ES-I3 (cell line): ENCODE data around the gene WWP2.
"Not testable (repeated sequence)": the region's sequence is repeated elsewhere in the genome, so short reads cannot be mapped to it uniquely, and the experiment has no call there.

Source experiments
- H3K36me3 ChIP-seq: 2 replicates; pipeline ENCODE4 v1.6.1; 2013; ENCODE audit warnings: mild to moderate bottlenecking, low read length, control low read depth, moderate library complexity; ENCODE audit not compliant: insufficient read depth
- H3K4me1 ChIP-seq: 2 replicates; pipeline ENCODE4 v1.6.1; 2013; ENCODE audit warnings: mild to moderate bottlenecking, control low read depth, low read length; ENCODE audit not compliant: insufficient read depth
- H3K9ac ChIP-seq: 2 replicates; pipeline ENCODE4 v1.6.1; 2013; ENCODE audit warnings: low read depth, mild to moderate bottlenecking, low read length, moderate library complexity
- H3K9me3 ChIP-seq: 2 replicates; pipeline ENCODE4 v1.6.1; 2013; ENCODE audit warnings: mild to moderate bottlenecking, low read length, moderate library complexity; ENCODE audit not compliant: control insufficient read depth, insufficient read depth

Gene WWP2

DNA sequence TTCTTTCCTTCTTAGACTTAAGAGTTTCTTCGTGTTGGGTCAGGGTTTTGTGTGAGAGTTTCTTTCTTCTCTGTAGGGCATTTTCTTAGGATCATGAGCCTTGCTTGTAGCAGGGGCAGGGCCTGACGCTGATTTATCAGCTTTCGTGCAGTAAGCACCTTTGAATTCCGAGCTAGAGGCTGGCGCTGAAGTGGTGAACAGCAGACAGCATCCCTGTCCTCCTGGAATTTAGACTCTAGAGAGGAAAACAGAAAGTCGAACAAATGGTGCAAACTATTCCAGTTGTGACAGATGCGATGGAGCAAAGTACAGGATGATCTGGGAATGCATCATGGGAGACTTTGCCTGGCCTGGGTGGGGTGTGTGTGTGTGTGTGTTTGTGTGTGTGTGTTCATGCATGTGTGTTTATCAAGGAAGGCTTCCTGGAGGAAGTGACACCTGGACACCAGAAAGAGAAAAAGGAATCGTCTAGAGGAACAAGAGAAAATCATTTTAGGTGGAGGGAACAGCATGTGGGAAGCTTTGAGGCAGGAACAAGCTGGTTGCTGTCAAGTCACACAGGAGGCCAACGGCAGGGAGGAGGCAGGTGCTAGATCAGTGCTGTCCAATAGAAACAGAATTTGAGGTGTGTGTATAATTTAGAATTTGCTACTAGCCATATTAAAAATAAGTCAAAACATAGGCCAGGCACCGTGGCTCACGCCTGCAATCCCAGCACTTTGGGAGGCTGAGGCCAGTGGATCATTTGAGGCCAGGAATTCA is 60.2 kb downstream of the WWP2 start:
- Histone ChIP-seq H3K4me1 (peaks cover 8% of the 10 kb centered on the region; the same call in 1 of the 2 replicates), H3K9me3 (no peaks in the 10 kb centered on the region), H3K9ac (no peak overlapping the region), H3K36me3 (no peaks in the 10 kb centered on the region)

DNA sequence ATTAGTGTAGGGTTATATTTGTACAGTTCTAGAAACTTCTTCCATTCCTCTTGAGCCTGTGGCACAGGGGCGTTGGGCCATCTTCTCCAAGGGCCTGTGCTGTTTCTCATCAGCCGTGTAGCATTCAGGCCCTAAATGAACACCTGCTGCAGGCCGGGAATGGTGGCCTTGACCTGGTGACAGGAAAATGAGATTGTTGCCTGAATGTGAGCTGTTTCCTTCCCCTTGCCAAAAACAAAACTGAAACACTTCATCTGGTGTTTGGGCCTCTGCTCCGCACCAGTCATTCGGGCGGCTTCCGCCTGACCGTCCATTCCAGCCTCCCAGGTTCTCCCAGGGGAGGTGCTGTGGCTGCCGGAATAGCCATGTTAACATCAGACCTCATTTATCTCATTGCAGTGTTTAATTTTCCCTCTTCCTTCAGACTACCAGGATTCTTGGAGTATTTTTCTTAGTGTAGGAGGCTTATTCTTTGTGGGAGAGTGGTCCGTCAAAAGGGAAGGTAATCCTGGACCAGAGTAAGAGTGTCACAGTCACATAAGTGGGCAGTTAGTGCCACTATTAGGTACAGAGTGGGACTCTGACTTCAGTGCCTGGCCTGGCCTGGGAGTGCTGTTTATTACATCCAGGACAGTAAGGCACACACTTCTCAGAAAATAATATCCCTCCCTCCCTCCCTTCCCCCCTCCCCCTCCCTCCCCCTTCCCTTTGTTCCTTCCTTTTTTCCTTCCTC is 61.9 kb downstream of the WWP2 start:
- H3K36me3 ChIP-seq, result no peaks in the 10 kb centered on the region
- H3K4me1 ChIP-seq, result peaks cover under 1% of the 10 kb centered on the region; the same call in 1 of the 2 replicates
- H3K9me3 ChIP-seq, result no peaks in the 10 kb centered on the region
- no peak overlapping the region for H3K9ac ChIP-seq

DNA sequence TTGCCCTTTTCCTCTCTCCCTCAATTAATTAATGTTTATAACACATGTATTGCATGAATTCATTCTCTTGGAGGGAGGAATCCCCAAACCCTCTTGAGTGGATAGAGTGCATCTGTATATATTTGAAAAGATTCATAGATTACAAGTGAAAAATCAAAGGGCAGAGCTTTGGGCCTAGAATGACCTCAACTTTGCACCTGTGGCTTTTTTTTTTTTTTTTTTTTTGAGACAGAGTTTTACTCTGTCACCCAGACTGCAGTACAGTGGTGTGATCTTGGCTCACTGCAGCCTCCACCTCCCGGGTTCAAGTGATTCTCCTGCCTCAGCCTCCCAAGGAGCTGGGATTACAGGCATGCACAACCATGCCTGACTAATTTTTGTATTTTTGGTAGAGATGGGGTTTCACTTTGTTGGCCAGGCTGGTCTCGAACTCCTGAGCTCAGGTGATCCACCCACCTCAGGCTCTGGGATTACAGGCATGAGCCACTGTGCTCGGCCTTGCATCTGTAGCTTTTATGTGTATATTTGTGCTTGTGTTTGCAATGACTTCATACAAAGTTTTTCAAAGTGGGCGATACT is 62.5 kb downstream of the WWP2 start:
- H3K36me3 ChIP-seq, H3K9me3 ChIP-seq, H3K9ac ChIP-seq, H3K4me1 ChIP-seq: not testable (repeated sequence)

DNA sequence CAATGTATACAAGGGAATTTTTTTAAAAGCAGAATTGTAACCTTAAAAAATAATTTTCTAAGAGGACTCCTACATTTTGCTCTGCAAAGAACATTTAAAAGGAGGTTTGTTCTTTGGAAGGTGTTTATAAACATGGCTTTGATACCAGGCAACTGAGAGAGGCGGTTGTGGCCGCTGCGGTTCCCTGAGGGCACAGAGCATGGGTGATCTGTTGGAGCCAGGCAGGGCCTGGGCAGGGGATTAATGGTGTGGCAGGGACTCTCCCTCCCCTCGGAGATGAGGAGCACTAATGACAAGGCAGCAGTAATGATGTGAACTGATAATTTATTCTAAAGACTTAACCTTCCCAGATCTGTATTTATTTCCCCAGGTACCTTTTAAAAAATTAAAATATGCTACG is 65.4 kb downstream of the WWP2 start:
- no peaks in the 10 kb centered on the region for H3K36me3 ChIP-seq
- no peak overlapping the region for H3K9ac ChIP-seq
- H3K4me1 ChIP-seq, result no peaks in the 10 kb centered on the region
- no peaks in the 10 kb centered on the region for H3K9me3 ChIP-seq

DNA sequence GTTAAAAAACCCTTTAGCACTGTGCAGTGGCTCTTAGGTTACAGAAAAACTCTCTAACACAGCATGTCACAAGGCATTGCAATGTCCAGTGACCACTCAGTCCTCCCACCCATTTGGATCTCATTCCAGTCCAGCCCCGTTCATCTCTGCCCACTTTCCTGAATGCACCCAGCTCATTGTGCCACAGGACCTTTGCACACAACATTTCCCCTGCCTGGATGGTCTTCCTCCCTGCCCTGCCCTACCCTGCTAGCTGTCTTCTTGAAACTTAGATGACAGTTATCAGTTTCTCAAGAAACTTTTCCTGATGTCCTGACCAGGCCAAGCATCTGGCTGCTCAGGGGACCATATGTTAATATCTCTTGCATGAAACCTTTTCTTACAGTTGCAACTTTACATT is 67.2 kb downstream of the WWP2 start:
- no peak overlapping the region for H3K9ac ChIP-seq
- no peaks in the 10 kb centered on the region for H3K36me3 ChIP-seq
- no peaks in the 10 kb centered on the region for H3K9me3 ChIP-seq
- H3K4me1 ChIP-seq, result peaks cover 9% of the 10 kb centered on the region

DNA sequence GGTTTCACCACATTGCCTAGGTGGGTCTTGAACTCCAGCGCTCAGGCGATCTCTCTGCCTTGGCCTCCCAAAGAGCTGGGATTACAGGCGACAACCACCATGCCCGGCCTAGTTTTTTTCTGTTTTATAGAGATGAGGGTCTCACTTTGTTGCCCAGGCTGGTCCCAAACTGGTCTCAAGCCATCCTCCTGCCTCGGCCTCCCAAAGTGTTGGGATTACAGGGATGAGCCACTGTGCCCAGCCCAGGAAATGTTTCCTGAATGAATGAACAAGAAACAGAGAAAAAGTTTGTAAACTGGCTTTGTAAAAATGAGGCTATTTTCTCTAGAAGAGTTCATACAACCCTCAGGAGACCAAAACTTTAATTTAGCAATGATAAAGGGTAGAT is 68.0 kb downstream of the WWP2 start:
- H3K9me3 ChIP-seq, result no peaks in the 10 kb centered on the region
- no peak overlapping the region for H3K9ac ChIP-seq
- no peaks in the 10 kb centered on the region for H3K36me3 ChIP-seq
- H3K4me1 ChIP-seq, result peaks cover 9% of the 10 kb centered on the region

DNA sequence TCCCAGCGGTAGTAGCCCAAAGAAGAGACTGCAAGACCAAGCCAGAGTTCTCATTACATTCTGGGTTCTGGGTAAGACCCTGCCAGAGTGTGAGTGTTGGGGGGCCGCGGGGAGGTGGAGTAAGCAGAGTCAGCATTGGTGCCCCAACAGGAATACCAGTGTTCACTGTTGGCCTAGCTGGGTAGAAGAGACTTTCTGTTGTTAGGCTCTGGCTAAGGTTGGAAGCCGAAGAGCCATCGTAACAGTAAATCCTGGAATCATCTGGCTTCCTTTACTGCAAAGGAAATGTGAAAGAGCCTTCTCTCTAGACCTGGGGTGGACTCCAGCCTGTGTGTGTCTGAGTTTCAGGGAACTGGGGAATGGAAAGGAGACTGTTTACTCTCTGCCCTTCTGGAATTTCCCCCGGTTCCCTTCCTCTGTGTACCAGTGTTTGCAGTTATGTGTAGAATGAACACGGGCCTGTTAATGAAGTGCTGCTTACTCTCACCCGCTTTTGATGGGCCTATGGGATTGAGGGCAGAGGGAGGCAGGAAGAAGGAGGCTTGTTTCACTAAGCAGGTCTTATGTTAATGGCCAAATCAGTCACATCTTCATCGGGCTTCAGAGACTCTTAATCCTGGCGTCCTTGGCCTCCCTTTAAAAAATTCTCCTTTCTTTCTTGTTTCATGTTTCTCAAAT is 68.5 kb downstream of the WWP2 start:
- no peaks in the 10 kb centered on the region for H3K9me3 ChIP-seq
- peaks cover 9% of the 10 kb centered on the region for H3K4me1 ChIP-seq
- H3K9ac ChIP-seq, result no peak overlapping the region
- no peaks in the 10 kb centered on the region for H3K36me3 ChIP-seq

DNA sequence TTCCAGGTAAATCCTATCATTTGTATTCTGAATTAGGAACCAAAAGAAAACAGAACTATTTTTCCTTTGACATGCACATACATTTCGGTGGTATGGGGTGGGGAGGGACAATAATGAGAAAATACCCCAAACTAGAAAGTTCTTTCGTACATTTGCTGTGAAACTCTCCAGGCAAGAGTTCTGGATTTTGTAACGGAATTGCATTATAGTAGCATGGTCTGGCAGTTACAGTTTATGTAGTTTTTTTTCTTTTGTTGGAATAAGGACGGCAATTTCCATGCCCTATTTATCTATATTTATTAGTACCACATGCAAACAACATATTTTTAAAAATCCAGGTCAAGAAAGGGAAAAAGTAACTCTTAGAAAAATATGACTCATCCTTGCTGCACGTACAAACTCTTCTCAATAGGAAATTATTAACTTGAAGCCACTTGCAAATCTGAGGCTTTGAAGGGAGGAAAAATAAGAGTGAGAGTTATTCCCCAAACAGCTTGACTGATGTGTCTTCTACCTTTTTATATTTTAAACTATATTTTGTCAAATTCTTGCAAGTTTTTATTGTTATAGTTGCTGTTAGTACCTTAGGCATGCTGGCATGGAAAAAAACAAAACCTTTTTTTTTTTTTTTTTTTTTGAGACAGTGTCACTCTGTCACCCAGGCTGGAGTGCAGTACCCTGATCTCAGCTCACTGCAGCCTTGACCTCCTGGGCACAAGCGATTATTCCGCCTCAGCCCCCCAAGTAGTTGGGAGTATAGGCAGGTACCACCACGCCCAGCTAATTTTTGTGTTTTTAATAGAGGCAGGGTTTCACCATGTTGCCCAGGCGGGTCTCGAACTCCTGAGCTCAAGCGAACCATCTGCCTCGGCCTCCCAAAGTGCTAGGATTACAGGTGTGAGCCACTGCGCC is 69.3 kb downstream of the WWP2 start:
- no peaks in the 10 kb centered on the region for H3K36me3 ChIP-seq
- peaks cover 9% of the 10 kb centered on the region for H3K4me1 ChIP-seq
- no peaks in the 10 kb centered on the region for H3K9me3 ChIP-seq
- H3K9ac ChIP-seq, result no peak overlapping the region

DNA sequence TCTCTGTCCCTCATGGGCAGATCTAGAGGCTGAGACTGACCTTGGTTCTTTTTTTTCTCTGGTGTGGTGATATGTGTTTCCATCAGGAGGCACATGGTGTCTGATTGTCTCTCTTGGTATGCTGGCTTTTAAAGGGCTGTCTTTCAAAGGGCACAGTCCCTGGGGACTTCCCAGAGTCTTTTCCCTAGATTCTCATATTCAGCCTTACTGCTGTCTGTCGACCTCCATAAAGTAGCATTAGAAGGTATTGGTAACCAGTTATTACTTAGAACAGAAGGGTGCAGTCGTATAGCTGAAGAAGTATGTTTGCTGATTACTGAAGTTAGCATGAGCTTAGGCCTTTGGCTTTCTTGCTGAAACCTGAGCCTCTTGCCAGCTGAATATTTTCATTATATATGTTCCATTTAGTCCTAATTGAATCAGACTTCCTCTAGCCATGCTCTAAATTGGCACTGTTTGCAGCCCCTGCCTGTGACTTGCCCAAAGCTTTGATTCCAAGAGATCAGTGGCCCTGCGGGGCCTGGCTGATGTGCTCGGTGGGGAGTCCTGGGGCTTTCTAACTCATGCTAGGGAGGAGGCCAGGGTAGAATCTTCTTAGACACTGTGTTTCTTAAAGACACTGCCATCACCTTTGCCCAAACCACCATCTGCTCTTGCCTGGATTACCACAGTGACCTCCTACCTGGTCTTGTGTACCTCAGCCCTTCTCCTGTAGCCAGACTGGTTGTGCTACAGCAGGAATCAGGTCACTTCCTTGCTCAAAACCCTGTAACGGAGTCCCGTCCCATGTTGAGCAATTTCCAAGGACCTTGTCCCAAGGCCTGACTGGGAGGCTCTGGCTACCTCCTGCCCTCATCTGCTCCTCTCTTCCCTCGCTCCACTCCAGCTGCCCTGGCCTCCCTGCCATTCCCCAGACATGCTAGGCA is 71.5 kb downstream of the WWP2 start:
- Histone ChIP-seq H3K9ac (no peak overlapping the region), H3K4me1 (peaks cover 9% of the 10 kb centered on the region), H3K36me3 (no peaks in the 10 kb centered on the region), H3K9me3 (no peaks in the 10 kb centered on the region)

DNA sequence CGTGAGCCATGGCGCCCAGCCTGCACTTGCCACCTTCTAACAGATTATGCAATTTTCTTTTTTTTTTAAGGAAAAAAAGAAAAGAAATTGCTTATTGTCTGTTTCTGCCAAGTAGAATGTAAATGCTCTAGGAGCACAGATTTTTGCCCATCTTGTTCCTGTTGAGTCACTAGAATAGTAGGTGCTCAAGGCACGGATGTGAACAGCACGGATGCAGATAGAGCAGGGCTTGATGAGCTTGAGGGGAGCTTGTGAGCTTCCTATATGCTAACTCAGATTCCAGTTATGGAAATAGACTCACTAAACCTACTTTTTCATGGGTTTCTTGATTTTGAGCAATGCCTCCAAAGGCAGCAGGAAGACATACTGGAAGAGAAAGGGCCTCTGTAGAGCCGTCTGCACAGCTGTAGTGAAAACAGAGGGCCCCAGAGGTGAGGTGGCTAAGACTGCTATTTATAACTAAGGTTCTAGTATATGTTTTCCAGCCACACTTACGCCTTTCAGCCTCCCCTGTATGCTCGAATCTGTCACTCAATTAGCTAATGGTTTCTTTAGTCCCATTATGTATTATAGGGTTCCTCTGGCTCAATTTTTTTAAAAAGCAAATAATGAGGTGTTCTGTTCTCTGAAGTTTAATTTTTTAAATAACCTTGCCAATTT is 72.8 kb downstream of the WWP2 start:
- Histone ChIP-seq H3K36me3 (no peaks in the 10 kb centered on the region), H3K4me1 (peaks cover 9% of the 10 kb centered on the region), H3K9ac (no peak overlapping the region), H3K9me3 (no peaks in the 10 kb centered on the region)

DNA sequence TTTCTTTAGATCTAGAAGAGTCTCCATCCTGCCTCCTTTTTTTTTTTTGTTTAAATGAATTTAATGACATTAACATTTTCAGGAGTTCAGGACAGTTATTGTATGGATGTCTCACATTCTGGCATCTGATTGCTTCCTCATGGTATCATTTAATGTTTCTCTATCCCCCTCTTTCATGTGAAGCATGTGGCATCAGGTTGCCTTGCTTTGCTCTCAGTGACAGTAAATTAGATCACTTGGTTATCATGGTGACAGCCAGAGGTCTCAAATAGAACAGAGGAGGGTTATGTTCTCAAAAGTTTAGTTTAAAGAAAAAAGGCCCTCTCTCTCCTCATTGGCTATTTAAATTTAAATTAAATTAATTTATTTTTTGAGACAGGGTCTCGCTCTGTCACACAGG is 74.1 kb downstream of the WWP2 start:
- Histone ChIP-seq H3K4me1 (peaks cover 9% of the 10 kb centered on the region), H3K36me3 (no peaks in the 10 kb centered on the region), H3K9ac (no peak overlapping the region), H3K9me3 (no peaks in the 10 kb centered on the region)

DNA sequence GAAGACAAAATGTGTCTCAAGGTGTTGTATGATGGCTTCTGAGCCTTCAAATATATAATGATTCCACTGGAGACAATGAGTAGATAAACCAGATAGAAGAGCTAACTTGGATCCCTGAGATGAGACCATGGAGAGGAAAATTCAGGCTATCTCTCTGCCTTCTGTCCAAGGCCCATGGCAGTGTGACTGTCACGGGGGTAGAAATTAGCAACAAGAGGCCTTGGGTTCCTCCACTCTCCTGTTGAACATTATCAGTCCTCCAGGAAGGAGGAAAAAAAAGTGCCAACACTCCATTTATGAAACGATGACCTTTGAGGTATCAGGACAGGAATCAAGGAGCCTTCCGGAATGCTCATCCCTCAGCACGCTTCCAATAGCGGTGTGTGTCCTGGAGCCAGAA is 75.2 kb downstream of the WWP2 start:
- no peaks in the 10 kb centered on the region for H3K36me3 ChIP-seq
- no peak overlapping the region for H3K9ac ChIP-seq
- H3K9me3 ChIP-seq, result no peaks in the 10 kb centered on the region
- peaks cover 9% of the 10 kb centered on the region for H3K4me1 ChIP-seq

DNA sequence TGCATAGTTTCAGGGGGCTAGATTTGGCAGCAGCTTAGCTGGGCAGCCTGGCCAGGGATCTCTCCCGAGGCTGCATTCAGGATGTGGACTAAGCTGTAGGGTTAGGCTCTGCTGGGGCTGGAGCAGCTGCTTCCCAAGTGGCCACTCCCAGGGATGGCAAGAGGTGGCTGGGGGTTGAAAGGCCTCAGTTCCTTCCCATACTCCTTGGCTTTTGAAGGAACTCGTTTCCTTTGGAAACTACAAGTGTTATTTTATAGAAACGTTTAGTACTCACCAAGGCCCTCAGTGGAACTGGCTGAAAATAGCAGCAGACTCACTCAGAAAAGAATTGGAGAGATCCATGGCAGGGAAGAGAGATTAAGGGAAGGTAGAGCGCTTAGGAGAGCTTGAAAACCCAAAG is 76.4 kb downstream of the WWP2 start:
- H3K36me3 ChIP-seq, result no peaks in the 10 kb centered on the region

More for the DNA sequence above, 76.4 kb downstream of the WWP2 start:
- Histone ChIP-seq H3K9me3 (no peaks in the 10 kb centered on the region), H3K9ac (no peak overlapping the region), H3K4me1 (peaks cover 4% of the 10 kb centered on the region)
